ENCODE measurements around the gene SLC23A2.

DNA sequence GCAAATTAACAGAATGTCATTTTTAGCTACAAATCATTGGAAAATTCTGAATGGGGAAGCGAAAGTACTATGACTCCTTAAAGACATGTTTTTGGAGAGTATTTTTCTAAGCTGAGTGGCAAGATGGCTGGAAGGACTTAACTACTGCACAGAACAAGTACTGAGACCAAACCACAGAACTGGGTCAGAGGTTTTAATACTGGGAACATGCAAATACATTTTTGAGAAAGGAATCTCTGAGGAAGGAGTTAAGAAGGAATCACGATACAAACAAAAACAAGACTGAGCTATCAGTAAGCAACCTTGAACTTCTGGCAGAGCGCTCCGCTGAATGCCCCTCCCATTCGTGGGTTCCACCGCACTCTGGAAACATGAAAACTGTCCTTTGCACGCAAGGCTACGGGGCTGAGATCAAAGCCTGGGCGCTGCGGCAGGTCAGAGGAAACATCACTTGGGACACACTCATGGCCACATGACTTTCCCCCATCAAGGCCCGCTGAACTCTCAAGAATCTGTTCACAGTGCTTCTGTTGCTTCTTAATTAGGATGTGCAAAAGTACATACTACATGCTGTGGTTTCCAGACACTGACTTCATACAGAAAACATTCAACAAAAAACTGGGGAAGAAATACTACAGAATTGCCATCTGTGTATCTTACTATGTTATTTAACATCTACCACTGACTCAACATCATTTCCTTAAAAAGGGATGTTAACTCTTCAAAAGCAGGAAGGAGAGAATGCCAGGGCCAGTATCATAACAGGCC lies 27.8 kb downstream of the SLC23A2 start:
- no peak for TF ChIP-seq TCF12 (IDR thresholded peaks at IDR 0.05)
- TF ChIP-seq, protein P1, sequence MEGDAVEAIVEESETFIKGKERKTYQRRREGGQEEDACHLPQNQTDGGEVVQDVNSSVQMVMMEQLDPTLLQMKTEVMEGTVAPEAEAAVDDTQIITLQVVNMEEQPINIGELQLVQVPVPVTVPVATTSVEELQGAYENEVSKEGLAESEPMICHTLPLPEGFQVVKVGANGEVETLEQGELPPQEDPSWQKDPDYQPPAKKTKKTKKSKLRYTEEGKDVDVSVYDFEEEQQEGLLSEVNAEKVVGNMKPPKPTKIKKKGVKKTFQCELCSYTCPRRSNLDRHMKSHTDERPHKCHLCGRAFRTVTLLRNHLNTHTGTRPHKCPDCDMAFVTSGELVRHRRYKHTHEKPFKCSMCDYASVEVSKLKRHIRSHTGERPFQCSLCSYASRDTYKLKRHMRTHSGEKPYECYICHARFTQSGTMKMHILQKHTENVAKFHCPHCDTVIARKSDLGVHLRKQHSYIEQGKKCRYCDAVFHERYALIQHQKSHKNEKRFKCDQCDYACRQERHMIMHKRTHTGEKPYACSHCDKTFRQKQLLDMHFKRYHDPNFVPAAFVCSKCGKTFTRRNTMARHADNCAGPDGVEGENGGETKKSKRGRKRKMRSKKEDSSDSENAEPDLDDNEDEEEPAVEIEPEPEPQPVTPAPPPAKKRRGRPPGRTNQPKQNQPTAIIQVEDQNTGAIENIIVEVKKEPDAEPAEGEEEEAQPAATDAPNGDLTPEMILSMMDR (IDR thresholded peaks at IDR 0.05) = no peak
- TF ChIP-seq, protein P2, sequence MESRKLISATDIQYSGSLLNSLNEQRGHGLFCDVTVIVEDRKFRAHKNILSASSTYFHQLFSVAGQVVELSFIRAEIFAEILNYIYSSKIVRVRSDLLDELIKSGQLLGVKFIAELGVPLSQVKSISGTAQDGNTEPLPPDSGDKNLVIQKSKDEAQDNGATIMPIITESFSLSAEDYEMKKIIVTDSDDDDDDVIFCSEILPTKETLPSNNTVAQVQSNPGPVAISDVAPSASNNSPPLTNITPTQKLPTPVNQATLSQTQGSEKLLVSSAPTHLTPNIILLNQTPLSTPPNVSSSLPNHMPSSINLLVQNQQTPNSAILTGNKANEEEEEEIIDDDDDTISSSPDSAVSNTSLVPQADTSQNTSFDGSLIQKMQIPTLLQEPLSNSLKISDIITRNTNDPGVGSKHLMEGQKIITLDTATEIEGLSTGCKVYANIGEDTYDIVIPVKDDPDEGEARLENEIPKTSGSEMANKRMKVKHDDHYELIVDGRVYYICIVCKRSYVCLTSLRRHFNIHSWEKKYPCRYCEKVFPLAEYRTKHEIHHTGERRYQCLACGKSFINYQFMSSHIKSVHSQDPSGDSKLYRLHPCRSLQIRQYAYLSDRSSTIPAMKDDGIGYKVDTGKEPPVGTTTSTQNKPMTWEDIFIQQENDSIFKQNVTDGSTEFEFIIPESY (IDR thresholded peaks at IDR 0.05; ENCODE audit: borderline replicate concordance, low read depth) = no peak
- TF ChIP-seq, protein P3, sequence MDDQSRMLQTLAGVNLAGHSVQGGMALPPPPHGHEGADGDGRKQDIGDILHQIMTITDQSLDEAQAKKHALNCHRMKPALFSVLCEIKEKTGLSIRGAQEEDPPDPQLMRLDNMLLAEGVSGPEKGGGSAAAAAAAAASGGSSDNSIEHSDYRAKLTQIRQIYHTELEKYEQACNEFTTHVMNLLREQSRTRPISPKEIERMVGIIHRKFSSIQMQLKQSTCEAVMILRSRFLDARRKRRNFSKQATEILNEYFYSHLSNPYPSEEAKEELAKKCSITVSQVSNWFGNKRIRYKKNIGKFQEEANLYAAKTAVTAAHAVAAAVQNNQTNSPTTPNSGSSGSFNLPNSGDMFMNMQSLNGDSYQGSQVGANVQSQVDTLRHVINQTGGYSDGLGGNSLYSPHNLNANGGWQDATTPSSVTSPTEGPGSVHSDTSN (IDR thresholded peaks at IDR 0.05) = no peak
- TF ChIP-seq, protein P4, sequence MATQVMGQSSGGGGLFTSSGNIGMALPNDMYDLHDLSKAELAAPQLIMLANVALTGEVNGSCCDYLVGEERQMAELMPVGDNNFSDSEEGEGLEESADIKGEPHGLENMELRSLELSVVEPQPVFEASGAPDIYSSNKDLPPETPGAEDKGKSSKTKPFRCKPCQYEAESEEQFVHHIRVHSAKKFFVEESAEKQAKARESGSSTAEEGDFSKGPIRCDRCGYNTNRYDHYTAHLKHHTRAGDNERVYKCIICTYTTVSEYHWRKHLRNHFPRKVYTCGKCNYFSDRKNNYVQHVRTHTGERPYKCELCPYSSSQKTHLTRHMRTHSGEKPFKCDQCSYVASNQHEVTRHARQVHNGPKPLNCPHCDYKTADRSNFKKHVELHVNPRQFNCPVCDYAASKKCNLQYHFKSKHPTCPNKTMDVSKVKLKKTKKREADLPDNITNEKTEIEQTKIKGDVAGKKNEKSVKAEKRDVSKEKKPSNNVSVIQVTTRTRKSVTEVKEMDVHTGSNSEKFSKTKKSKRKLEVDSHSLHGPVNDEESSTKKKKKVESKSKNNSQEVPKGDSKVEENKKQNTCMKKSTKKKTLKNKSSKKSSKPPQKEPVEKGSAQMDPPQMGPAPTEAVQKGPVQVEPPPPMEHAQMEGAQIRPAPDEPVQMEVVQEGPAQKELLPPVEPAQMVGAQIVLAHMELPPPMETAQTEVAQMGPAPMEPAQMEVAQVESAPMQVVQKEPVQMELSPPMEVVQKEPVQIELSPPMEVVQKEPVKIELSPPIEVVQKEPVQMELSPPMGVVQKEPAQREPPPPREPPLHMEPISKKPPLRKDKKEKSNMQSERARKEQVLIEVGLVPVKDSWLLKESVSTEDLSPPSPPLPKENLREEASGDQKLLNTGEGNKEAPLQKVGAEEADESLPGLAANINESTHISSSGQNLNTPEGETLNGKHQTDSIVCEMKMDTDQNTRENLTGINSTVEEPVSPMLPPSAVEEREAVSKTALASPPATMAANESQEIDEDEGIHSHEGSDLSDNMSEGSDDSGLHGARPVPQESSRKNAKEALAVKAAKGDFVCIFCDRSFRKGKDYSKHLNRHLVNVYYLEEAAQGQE (IDR thresholded peaks at IDR 0.05; ENCODE audit: low read depth, low read length) = no peak
